SK-N-SH (cell line): ENCODE measurements around the gene RGS6. TPM values are rescaled to one million over a fixed set of nuclear protein-coding genes. Genes with fewer than 3 reads are reported as not detected.

ENCODE experiments used
- CTCF ChIA-PET: fragments of 300-600, 350-600 bp; formaldehyde crosslinking; extraction: SDS; loops from one replicate; lab custom pipeline; 2021; lab: Yijun Ruan, JAX
- POLR2A ChIA-PET: fragments of 350-600 bp; sonication (Branson Sonifier 250); formaldehyde crosslinking; extraction: SDS; loops from one replicate; lab custom pipeline; 2020; ENCODE audit warnings: antibody characterized with exemption, inconsistent platforms; lab: Yijun Ruan, JAX
- DNase-seq: peaks from one replicate; pipeline ENCODE4 v3.0.0; 2012
- H2AFZ ChIP-seq: fragments of 200-600 bp; sonication (generic); 2 replicates; pipeline ENCODE4 v1.8.1; 2016; ENCODE audit warnings: antibody characterized with exemption, mild to moderate bottlenecking, low read depth
- H3F3A ChIP-seq: fragments of 200-600 bp; sonication (generic); replicated peaks from 2 replicates; pipeline ENCODE3; 2016; ENCODE audit warnings: antibody characterized with exemption, mild to moderate bottlenecking; ENCODE audit not compliant: insufficient read depth
- H3K27ac ChIP-seq, 2 experiments: fragments of 200-500 bp in 1 of 2; fragments of 200-600 bp in 1 of 2; sonication (Bioruptor generic) in 1 of 2; sonication (generic), shearing (Covaris generic) in 1 of 2; 2 replicates each; pipeline versions ENCODE4 v1.5.1 to v1.6.1; 2014 to 2016; ENCODE audit warnings: low read depth in 2 of 2, inconsistent platforms in 1 of 2, low read length in 1 of 2, mild to moderate bottlenecking in 1 of 2, mixed read lengths in 1 of 2
- H3K27me3 ChIP-seq: fragments of 200-600 bp; sonication (generic), shearing (Covaris generic); 2 replicates; pipeline ENCODE4 v1.6.1; 2016; ENCODE audit warnings: mixed run types; ENCODE audit not compliant: insufficient read depth
- H3K36me3 ChIP-seq, 2 experiments: fragments of 200-500 bp in 1 of 2; fragments of 200-600 bp in 1 of 2; sonication (Bioruptor generic) in 1 of 2; sonication (generic) in 1 of 2; replicated peaks in 1 of 2; 2 replicates each; pipeline versions ENCODE3 to v1.5.1; 2014 to 2016; ENCODE audit warnings: low read length in 1 of 2, mild to moderate bottlenecking in 1 of 2; ENCODE audit not compliant: insufficient read depth in 2 of 2, control insufficient read depth in 1 of 2
- H3K4me1 ChIP-seq, 2 experiments: fragments of 200-500 bp in 1 of 2; fragments of 200-600 bp in 1 of 2; sonication (Bioruptor generic) in 1 of 2; sonication (generic), shearing (Covaris generic) in 1 of 2; 2 replicates each; pipeline versions ENCODE4 v1.5.1 to v1.6.1; 2014 to 2016; ENCODE audit warnings: low read depth in 1 of 2, low read length in 1 of 2, mixed run types in 1 of 2; ENCODE audit not compliant: insufficient read depth in 2 of 2, control insufficient read depth in 1 of 2
- H3K4me2 ChIP-seq: fragments of 200-600 bp; sonication (generic), shearing (Covaris generic); 2 replicates; pipeline ENCODE4 v1.6.1; 2017; ENCODE audit warnings: mixed run types
- H3K4me3 ChIP-seq, 2 experiments: fragments of 200-500 bp in 1 of 2; fragments of 200-600 bp in 1 of 2; sonication (Bioruptor generic) in 1 of 2; sonication (generic), shearing (Covaris generic) in 1 of 2; 2 replicates each; pipeline versions ENCODE4 v1.5.1 to v1.8.1; 2014 to 2016; ENCODE audit warnings: low read depth in 2 of 2, inconsistent platforms in 1 of 2, low read length in 1 of 2, mild to moderate bottlenecking in 1 of 2, mixed read lengths in 1 of 2, moderate library complexity in 1 of 2
- H3K79me2 ChIP-seq: fragments of 200-600 bp; sonication (generic); 2 replicates; pipeline ENCODE4 v1.8.1; 2017; ENCODE audit warnings: mild to moderate bottlenecking; ENCODE audit not compliant: insufficient read depth
- H3K9ac ChIP-seq: fragments of 200-600 bp; sonication (generic); 2 replicates; pipeline ENCODE4 v1.6.1; 2017; ENCODE audit warnings: mixed run types
- H3K9me2 ChIP-seq: fragments of 200-600 bp; sonication (generic); 2 replicates; pipeline ENCODE4 v1.6.1; 2017; ENCODE audit warnings: mixed run types
- H3K9me3 ChIP-seq: fragments of 200-600 bp; sonication (generic); 2 replicates; pipeline ENCODE4 v1.6.1; 2017; ENCODE audit warnings: mixed run types, mild to moderate bottlenecking, moderate library complexity
- H4K20me1 ChIP-seq: fragments of 200-600 bp; sonication (generic); 2 replicates; pipeline ENCODE4 v1.6.1; 2017; ENCODE audit warnings: mild to moderate bottlenecking, mixed run types; ENCODE audit not compliant: insufficient read depth
- CHD2 ChIP-seq: fragments of 150-350 bp; IDR thresholded peaks from 2 replicates; pipeline ENCODE4 v1.6.1; 2018; ENCODE audit warnings: low read length; ENCODE audit not compliant: partially characterized antibody
- ELF1 ChIP-seq: IDR thresholded peaks from 2 replicates; pipeline ENCODE4 v1.4.0; 2012
- EP300 ChIP-seq, 2 experiments: IDR thresholded peaks; 2 replicates each; pipeline versions ENCODE4 v1.4.0 to v1.6.1; 2012; ENCODE audit warnings: borderline replicate concordance in 1 of 2, low read depth in 1 of 2, low read length in 1 of 2
- EZH2phosphoT487 ChIP-seq: fragments of 200-600 bp; sonication (generic); IDR thresholded peaks from 2 replicates; pipeline ENCODE4 v1.6.1; 2017; ENCODE audit warnings: low read depth, mixed run types, mild to moderate bottlenecking, antibody characterized with exemption, moderate library complexity, borderline replicate concordance
- FOSL2 ChIP-seq: IDR thresholded peaks from 2 replicates; pipeline ENCODE4 v1.4.0; 2012; ENCODE audit warnings: low read depth, mild to moderate bottlenecking, moderate library complexity, borderline replicate concordance
- FOXJ3 ChIP-seq: sonication (generic); formaldehyde crosslinking; IDR thresholded peaks from 2 replicates; pipeline ENCODE4 v1.5.1; 2020; ENCODE audit warnings: mild to moderate bottlenecking, missing genetic modification reagents
- FOXM1 ChIP-seq: IDR thresholded peaks from 2 replicates; pipeline ENCODE4 v1.4.0; 2012; ENCODE audit warnings: low read depth, mild to moderate bottlenecking
- GABPA ChIP-seq: IDR thresholded peaks from 2 replicates; pipeline ENCODE4 v1.4.0; 2012; ENCODE audit warnings: low read depth, mild to moderate bottlenecking
- GATA2 ChIP-seq: sonication (generic); formaldehyde crosslinking; IDR thresholded peaks from 2 replicates; pipeline ENCODE4 v1.5.0; 2020; ENCODE audit warnings: mild to moderate bottlenecking, missing genetic modification reagents
- JUND ChIP-seq: IDR thresholded peaks from 2 replicates; pipeline ENCODE4 v1.4.0; 2012
- MEF2A ChIP-seq: IDR thresholded peaks from 2 replicates; pipeline ENCODE4 v1.4.0; 2012; ENCODE audit warnings: low read depth, borderline replicate concordance
- RAD21 ChIP-seq: IDR thresholded peaks from 2 replicates; pipeline ENCODE4 v1.6.1; 2012; ENCODE audit warnings: mild to moderate bottlenecking, low read length
- RCOR1 ChIP-seq: fragments of 150-350 bp; IDR thresholded peaks from 2 replicates; pipeline ENCODE4 v1.6.1; 2017; ENCODE audit warnings: antibody characterized with exemption, low read length
- RFX5 ChIP-seq: IDR thresholded peaks from 2 replicates; pipeline ENCODE4 v1.6.1; 2012; ENCODE audit warnings: mild to moderate bottlenecking, improper control_type of control experiment, low read length
- SMC3 ChIP-seq: IDR thresholded peaks from 2 replicates; pipeline ENCODE4 v1.6.1; 2012; ENCODE audit warnings: low read depth, low read length, improper control_type of control experiment
- TAF1 ChIP-seq: IDR thresholded peaks from 2 replicates; pipeline ENCODE4 v1.6.1; 2012; ENCODE audit warnings: low read depth, mild to moderate bottlenecking, low read length, moderate library complexity, borderline replicate concordance
- TCF12 ChIP-seq: IDR thresholded peaks from 2 replicates; pipeline ENCODE4 v1.4.0; 2012
- YY1 ChIP-seq: IDR thresholded peaks from 2 replicates; pipeline ENCODE4 v1.4.0; 2012; ENCODE audit warnings: low read depth, mild to moderate bottlenecking
- WGBS: methylation state at CpG from one replicate; pipeline ENCODE4 v1.1.6; 2017; ENCODE audit warnings: low lambda C conversion rate; 5-methylcytosine and 5-hydroxymethylcytosine counted together
- polyA plus RNA-seq, 3 experiments: library from polyadenylated mRNA; depleted of rRNA; stranded (reverse); fragments of >200 nt; gene quantifications; 2 replicates each; pipeline ENCODE4 v1.2.3, GENCODE V29; 2012
- TF ChIP-seq, protein P1 (sequence below): IDR thresholded peaks from 2 replicates; pipeline ENCODE4 v1.6.1; 2012; ENCODE audit warnings: mild to moderate bottlenecking, low read depth, low read length, moderate library complexity
- TF ChIP-seq, protein P2 (sequence below): IDR thresholded peaks from 2 replicates; pipeline ENCODE4 v1.4.0; 2012; ENCODE audit warnings: low read depth

RGS6 gene
- polyA plus RNA-seq, 1 of the 3 experiments (the other 2 are of a cell fraction) = not detected

GRCh38 chr14:72432748-72433147, 500.5 kb downstream of the RGS6 start:
- H3K27ac ChIP-seq = no peak overlapping the region
- H4K20me1 ChIP-seq = no peaks in the 10 kb centered on the region
- no peaks in the 10 kb centered on the region for H3F3A ChIP-seq
- ChIA-PET CTCF (interaction anchor here (1.5 kb wide), 1 partner anchor 12 kb away, joined by 4 read pairs; no protein-coding TSS in a partner anchor), POLR2A (no interaction called here)
- H3K9ac ChIP-seq = no peak overlapping the region
- DNase-seq = no peak
- no peaks in the 10 kb centered on the region for H3K27me3 ChIP-seq
- no peak overlapping the region for H3K4me3 ChIP-seq
- H3K36me3 ChIP-seq = no peaks in the 10 kb centered on the region
- no peaks in the 10 kb centered on the region for H3K9me3 ChIP-seq
- WGBS = 4% methylated on average over 5 of the region's 5 CpGs
- H3K79me2 ChIP-seq = no peaks in the 10 kb centered on the region
- no peaks in the 10 kb centered on the region for H3K4me1 ChIP-seq
- H3K4me2 ChIP-seq = no peak overlapping the region
- no peak overlapping the region for H2AFZ ChIP-seq
- no peaks in the 10 kb centered on the region for H3K9me2 ChIP-seq
- TF ChIP-seq EZH2phosphoT487 (no peak), MEF2A (no peak), RCOR1 (no peak), RFX5 (no peak), CHD2 (no peak), FOXM1 (no peak), FOSL2 (no peak), SMC3 (no peak), GATA2 (no peak)
- TF ChIP-seq, protein P1, sequence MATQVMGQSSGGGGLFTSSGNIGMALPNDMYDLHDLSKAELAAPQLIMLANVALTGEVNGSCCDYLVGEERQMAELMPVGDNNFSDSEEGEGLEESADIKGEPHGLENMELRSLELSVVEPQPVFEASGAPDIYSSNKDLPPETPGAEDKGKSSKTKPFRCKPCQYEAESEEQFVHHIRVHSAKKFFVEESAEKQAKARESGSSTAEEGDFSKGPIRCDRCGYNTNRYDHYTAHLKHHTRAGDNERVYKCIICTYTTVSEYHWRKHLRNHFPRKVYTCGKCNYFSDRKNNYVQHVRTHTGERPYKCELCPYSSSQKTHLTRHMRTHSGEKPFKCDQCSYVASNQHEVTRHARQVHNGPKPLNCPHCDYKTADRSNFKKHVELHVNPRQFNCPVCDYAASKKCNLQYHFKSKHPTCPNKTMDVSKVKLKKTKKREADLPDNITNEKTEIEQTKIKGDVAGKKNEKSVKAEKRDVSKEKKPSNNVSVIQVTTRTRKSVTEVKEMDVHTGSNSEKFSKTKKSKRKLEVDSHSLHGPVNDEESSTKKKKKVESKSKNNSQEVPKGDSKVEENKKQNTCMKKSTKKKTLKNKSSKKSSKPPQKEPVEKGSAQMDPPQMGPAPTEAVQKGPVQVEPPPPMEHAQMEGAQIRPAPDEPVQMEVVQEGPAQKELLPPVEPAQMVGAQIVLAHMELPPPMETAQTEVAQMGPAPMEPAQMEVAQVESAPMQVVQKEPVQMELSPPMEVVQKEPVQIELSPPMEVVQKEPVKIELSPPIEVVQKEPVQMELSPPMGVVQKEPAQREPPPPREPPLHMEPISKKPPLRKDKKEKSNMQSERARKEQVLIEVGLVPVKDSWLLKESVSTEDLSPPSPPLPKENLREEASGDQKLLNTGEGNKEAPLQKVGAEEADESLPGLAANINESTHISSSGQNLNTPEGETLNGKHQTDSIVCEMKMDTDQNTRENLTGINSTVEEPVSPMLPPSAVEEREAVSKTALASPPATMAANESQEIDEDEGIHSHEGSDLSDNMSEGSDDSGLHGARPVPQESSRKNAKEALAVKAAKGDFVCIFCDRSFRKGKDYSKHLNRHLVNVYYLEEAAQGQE = no peak
- TF ChIP-seq, all 33 proteins: peak for 0

GRCh38 chr14:72433511-72433910, 501.3 kb downstream of the RGS6 start:
- Histone ChIP-seq H3K27ac (no peak overlapping the region), H3K4me1 (no peaks in the 10 kb centered on the region), H3K79me2 (no peaks in the 10 kb centered on the region), H3K4me2 (no peak overlapping the region), H3K4me3 (no peak overlapping the region), H2AFZ (no peak overlapping the region), H3K9ac (no peak overlapping the region), H3K27me3 (no peaks in the 10 kb centered on the region), H3K36me3 (no peaks in the 10 kb centered on the region), H3K9me3 (no peaks in the 10 kb centered on the region), H3F3A (no peaks in the 10 kb centered on the region), H4K20me1 (no peaks in the 10 kb centered on the region), H3K9me2 (no peaks in the 10 kb centered on the region)
- POLR2A ChIA-PET = no interaction called here
- TF ChIP-seq JUND (no peak), RCOR1 (no peak), FOXJ3 (CRISPR knock-in tag) (no peak), MEF2A (no peak), FOSL2 (no peak), CHD2 (no peak), YY1 (no peak), ELF1 (no peak), GABPA (no peak), TCF12 (no peak), GATA2 (no peak), TAF1 (no peak), EP300 (IDR thresholded peaks at IDR 0.05; ENCODE audit: borderline replicate concordance in 1 of 2, low read depth in 1 of 2, low read length in 1 of 2) (no peak), RAD21 (no peak)
- TF ChIP-seq, protein P1 = no peak
- TF ChIP-seq, protein P2, sequence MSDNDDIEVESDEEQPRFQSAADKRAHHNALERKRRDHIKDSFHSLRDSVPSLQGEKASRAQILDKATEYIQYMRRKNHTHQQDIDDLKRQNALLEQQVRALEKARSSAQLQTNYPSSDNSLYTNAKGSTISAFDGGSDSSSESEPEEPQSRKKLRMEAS = no peak
- CTCF ChIA-PET = interaction anchor here (2.3 kb wide), 1 partner anchor 13 kb away, joined by 12 read pairs; no protein-coding TSS in a partner anchor
- DNase-seq = no peak
- WGBS = 2% methylated on average over 6 of the region's 6 CpGs
